ENCODE results near the gene ARAP2.

The ARAP2 gene

DNA sequence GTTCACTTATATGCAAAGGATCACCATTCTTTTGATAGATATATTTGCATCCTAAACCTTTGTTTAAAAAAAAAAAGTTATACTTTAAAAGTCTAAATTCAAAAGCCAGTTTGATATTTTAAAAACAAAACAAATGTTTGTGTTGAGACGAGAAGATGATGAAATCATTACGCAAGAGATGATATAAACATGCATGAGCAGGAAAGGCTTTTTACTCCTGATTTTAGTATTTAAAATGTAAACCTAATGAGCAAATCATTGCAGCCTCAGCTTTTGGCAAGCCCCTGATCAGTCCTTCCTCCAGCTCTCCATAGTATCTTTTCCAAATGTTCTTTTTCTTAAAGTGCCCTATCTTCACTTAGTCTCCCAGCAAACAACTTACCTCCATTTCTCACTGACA, 115.6 kb downstream of the ARAP2 start:
- TF ChIP-seq TAF1 (IDR thresholded peaks at IDR 0.05; ENCODE audit: borderline replicate concordance, insufficient read depth, low read length) (no peak), POLR2AphosphoS5 (IDR thresholded peaks at IDR 0.05; ENCODE audit: low read depth, low read length) (no peak), FOXP2 (optimal IDR thresholded peaks at IDR 0.05; ENCODE audit: borderline replicate concordance, extremely low read depth, extremely low read length, insufficient read depth) (no peak), SIN3A (IDR thresholded peaks at IDR 0.05; ENCODE audit: borderline replicate concordance, insufficient read depth, low read length) (no peak)
- TF ChIP-seq, protein P1, sequence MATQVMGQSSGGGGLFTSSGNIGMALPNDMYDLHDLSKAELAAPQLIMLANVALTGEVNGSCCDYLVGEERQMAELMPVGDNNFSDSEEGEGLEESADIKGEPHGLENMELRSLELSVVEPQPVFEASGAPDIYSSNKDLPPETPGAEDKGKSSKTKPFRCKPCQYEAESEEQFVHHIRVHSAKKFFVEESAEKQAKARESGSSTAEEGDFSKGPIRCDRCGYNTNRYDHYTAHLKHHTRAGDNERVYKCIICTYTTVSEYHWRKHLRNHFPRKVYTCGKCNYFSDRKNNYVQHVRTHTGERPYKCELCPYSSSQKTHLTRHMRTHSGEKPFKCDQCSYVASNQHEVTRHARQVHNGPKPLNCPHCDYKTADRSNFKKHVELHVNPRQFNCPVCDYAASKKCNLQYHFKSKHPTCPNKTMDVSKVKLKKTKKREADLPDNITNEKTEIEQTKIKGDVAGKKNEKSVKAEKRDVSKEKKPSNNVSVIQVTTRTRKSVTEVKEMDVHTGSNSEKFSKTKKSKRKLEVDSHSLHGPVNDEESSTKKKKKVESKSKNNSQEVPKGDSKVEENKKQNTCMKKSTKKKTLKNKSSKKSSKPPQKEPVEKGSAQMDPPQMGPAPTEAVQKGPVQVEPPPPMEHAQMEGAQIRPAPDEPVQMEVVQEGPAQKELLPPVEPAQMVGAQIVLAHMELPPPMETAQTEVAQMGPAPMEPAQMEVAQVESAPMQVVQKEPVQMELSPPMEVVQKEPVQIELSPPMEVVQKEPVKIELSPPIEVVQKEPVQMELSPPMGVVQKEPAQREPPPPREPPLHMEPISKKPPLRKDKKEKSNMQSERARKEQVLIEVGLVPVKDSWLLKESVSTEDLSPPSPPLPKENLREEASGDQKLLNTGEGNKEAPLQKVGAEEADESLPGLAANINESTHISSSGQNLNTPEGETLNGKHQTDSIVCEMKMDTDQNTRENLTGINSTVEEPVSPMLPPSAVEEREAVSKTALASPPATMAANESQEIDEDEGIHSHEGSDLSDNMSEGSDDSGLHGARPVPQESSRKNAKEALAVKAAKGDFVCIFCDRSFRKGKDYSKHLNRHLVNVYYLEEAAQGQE (IDR thresholded peaks at IDR 0.05; ENCODE audit: insufficient read depth in 1 of 2, low read depth in 2 of 2, low read length in 2 of 2) = no peak

DNA sequence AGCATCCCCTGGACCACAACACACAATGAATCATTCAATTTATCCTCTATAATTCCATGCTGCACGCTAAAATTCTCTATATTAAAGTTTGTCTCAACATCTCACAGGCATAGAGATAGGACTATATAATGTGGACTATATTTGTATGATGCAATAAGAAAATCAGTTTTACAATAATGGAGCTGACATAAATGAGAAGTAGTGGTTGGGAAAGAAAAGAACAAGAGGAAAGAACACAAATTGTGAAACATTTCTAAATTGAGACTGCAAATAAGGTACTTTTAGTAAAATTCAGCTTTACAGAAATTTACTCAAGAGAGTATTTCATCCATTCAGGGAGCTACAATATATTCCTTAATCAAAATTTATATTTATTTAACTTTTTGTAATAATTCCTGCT, 120.4 kb downstream of the ARAP2 start:
- no peak for TF ChIP-seq FOXP2 (optimal IDR thresholded peaks at IDR 0.05; ENCODE audit: borderline replicate concordance, extremely low read depth, extremely low read length, insufficient read depth)
- TF ChIP-seq POLR2AphosphoS5 (IDR thresholded peaks at IDR 0.05; ENCODE audit: low read depth, low read length) = no peak
- no peak for TF ChIP-seq TAF1 (IDR thresholded peaks at IDR 0.05; ENCODE audit: borderline replicate concordance, insufficient read depth, low read length)

DNA sequence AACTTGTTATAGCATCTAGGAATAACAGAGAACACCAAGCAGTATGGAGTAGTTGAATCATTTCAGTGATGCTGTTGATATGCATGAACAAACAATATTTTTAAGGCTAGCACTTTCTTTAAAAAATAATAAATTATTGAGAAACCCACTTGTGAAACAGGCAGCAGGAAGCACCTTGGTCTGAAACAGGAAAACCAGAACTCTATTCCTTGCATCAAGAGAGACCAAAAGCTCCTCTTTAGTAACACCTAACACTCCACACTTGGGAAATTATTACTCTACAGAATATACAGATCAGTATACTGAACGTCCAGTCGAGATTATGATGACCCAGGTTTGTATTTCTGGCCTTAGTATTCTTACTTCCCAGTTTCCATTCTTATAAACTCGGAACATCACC, 129.0 kb downstream of the ARAP2 start:
- TF ChIP-seq POLR2AphosphoS5 (IDR thresholded peaks at IDR 0.05; ENCODE audit: low read depth, low read length) (no peak), SIN3A (IDR thresholded peaks at IDR 0.05; ENCODE audit: borderline replicate concordance, insufficient read depth, low read length) (no peak), TAF1 (IDR thresholded peaks at IDR 0.05; ENCODE audit: borderline replicate concordance, insufficient read depth, low read length) (no peak), FOXP2 (optimal IDR thresholded peaks at IDR 0.05; ENCODE audit: borderline replicate concordance, extremely low read depth, extremely low read length, insufficient read depth) (no peak)
- TF ChIP-seq, protein P1 (IDR thresholded peaks at IDR 0.05; ENCODE audit: insufficient read depth in 1 of 2, low read depth in 2 of 2, low read length in 2 of 2) = no peak

DNA sequence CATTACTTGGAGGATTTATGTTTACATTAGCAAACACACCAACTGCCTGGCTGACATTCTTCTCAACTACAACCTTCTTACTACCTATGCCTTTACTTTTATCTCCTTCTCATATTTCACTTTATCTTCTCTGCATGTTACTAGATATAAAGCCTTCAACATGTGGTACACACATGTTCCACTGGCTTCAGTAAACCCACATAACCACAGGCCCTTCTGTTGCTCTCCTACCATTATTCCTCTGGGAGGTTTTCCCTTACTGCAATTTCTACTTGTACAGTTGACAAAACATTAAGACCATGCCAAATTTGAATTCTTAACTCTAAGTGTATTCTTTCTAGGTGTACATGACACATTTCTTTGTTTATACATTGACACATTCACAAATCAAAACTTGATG, 133.1 kb downstream of the ARAP2 start:
- no peak for TF ChIP-seq TAF1 (IDR thresholded peaks at IDR 0.05; ENCODE audit: borderline replicate concordance, insufficient read depth, low read length)
- no peak for TF ChIP-seq FOXP2 (optimal IDR thresholded peaks at IDR 0.05; ENCODE audit: borderline replicate concordance, extremely low read depth, extremely low read length, insufficient read depth)
- TF ChIP-seq, protein P1 (IDR thresholded peaks at IDR 0.05; ENCODE audit: insufficient read depth in 1 of 2, low read depth in 2 of 2, low read length in 2 of 2) = no peak
- no peak for TF ChIP-seq POLR2AphosphoS5 (IDR thresholded peaks at IDR 0.05; ENCODE audit: low read depth, low read length)
- no peak for TF ChIP-seq SIN3A (IDR thresholded peaks at IDR 0.05; ENCODE audit: borderline replicate concordance, insufficient read depth, low read length)

DNA sequence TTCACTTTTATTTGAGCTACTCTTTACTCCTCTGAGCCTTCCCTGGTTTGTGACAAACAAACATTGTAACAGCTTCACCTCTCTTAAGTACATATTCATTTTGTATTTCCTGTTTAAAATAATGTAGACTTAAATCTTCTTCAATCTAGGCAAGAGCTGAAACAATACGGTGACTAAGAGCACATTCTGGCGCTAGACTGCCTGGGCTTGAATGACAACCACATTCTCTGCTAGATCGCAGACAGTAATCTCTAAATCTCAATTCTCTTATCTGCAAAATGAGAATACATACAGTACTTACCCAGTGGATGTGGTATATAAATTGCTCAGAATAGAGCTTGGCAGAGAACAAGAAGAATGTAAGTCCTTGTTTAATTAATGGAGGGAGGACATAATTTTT, 144.8 kb downstream of the ARAP2 start:
- no peak for TF ChIP-seq TAF1 (IDR thresholded peaks at IDR 0.05; ENCODE audit: borderline replicate concordance, insufficient read depth, low read length)
- TF ChIP-seq POLR2AphosphoS5 (IDR thresholded peaks at IDR 0.05; ENCODE audit: low read depth, low read length) = no peak
- no peak for TF ChIP-seq FOXP2 (optimal IDR thresholded peaks at IDR 0.05; ENCODE audit: borderline replicate concordance, extremely low read depth, extremely low read length, insufficient read depth)
- TF ChIP-seq, protein P1 (IDR thresholded peaks at IDR 0.05; ENCODE audit: insufficient read depth in 1 of 2, low read depth in 2 of 2, low read length in 2 of 2) = no peak
- TF ChIP-seq SIN3A (IDR thresholded peaks at IDR 0.05; ENCODE audit: borderline replicate concordance, insufficient read depth, low read length) = no peak

Data from PFSK-1 (cell line).